GM23338 (cell line): ENCODE measurements around the gene TPD52L2. TPM values are rescaled to one million over a fixed set of nuclear protein-coding genes. Genes with fewer than 3 reads are reported as not detected.

Experiments used
- ATAC-seq: fragments of 200-7000 bp; cut with Tn5 transposase; 3 replicates; pipeline ENCODE4 v1.9.1; 2020
- DNase-seq: peaks from one replicate; pipeline ENCODE4 v3.0.0-alpha.2; 2015; ENCODE audit warnings: low spot score
- H2AFZ ChIP-seq: fragments of 200-600 bp; sonication (generic); 2 replicates; pipeline ENCODE4 v1.8.0; 2016; ENCODE audit warnings: antibody characterized with exemption, mild to moderate bottlenecking, moderate library complexity
- H3F3A ChIP-seq: fragments of 200-600 bp; sonication (generic); replicated peaks from 2 replicates; pipeline ENCODE4 v1.8.0; 2017; ENCODE audit warnings: antibody characterized with exemption, mixed run types, low read depth
- H3K27ac ChIP-seq: fragments of 200-600 bp; sonication (generic); 2 replicates; pipeline ENCODE4 v1.6.1; 2016; ENCODE audit warnings: low read depth
- H3K27me3 ChIP-seq: fragments of 200-600 bp; sonication (generic); 2 replicates; pipeline ENCODE4 v1.8.0; 2016; ENCODE audit warnings: mild to moderate bottlenecking, mixed run types, moderate library complexity; ENCODE audit not compliant: insufficient read depth
- H3K36me3 ChIP-seq: fragments of 200-600 bp; sonication (generic); 2 replicates; pipeline ENCODE4 v1.8.0; 2016; ENCODE audit warnings: mild to moderate bottlenecking; ENCODE audit not compliant: insufficient read depth
- H3K4me1 ChIP-seq: fragments of 200-600 bp; sonication (generic); 2 replicates; pipeline ENCODE4 v1.8.0; 2016; ENCODE audit warnings: mild to moderate bottlenecking, moderate library complexity; ENCODE audit not compliant: insufficient read depth
- H3K4me2 ChIP-seq: fragments of 200-600 bp; sonication (generic); 2 replicates; pipeline ENCODE4 v1.7.1; 2017; ENCODE audit warnings: mixed run types
- H3K4me3 ChIP-seq: fragments of 200-600 bp; sonication (generic); 2 replicates; pipeline ENCODE4 v1.6.1; 2016; ENCODE audit warnings: mixed run types
- H3K79me2 ChIP-seq: fragments of 200-600 bp; sonication (generic); replicated peaks from 2 replicates; pipeline ENCODE4 v1.8.0; 2017; ENCODE audit warnings: mild to moderate bottlenecking; ENCODE audit not compliant: insufficient read depth
- H3K9me2 ChIP-seq: fragments of 200-600 bp; sonication (generic); 2 replicates; pipeline ENCODE4 v1.8.0; 2017; ENCODE audit not compliant: insufficient read depth
- H4K20me1 ChIP-seq: fragments of 200-600 bp; sonication (generic); replicated peaks from 2 replicates; pipeline ENCODE4 v1.8.0; 2017; ENCODE audit warnings: mild to moderate bottlenecking; ENCODE audit not compliant: insufficient read depth
- H3K27ac Mint-ChIP-seq: 2 replicates; pipeline ENCODE4 v1.8.0; 2020; ENCODE audit warnings: inconsistent platforms, mild to moderate bottlenecking, moderate library complexity, mixed read lengths
- H3K27me3 Mint-ChIP-seq: 3 replicates; pipeline ENCODE4 v1.8.0; 2022; ENCODE audit warnings: low read depth, mild to moderate bottlenecking, moderate library complexity, mixed read lengths, inconsistent platforms; ENCODE audit not compliant: insufficient read depth, poor library complexity
- H3K36me3 Mint-ChIP-seq: 3 replicates; pipeline ENCODE4 v1.8.0; 2021; ENCODE audit warnings: low read depth, mild to moderate bottlenecking, inconsistent platforms, moderate library complexity, mixed read lengths
- H3K4me1 Mint-ChIP-seq: 3 replicates; pipeline ENCODE4 v1.8.0; 2020; ENCODE audit warnings: mild to moderate bottlenecking, inconsistent platforms, mixed read lengths
- H3K4me3 Mint-ChIP-seq: 3 replicates; pipeline ENCODE4 v1.8.0; 2021; ENCODE audit warnings: moderate library complexity, mild to moderate bottlenecking, inconsistent platforms, mixed read lengths
- H3K9me3 Mint-ChIP-seq: 3 replicates; pipeline ENCODE4 v1.8.0; 2020; ENCODE audit warnings: moderate library complexity, mild to moderate bottlenecking, inconsistent platforms, mixed read lengths
- CTCF ChIP-seq, 2 experiments: fragments of 200-600 bp in 1 of 2; sonication (generic) in 1 of 2; conservative IDR thresholded peaks; 2 replicates each; pipeline versions ENCODE4 v1.5.1 to v1.6.1; 2016 to 2017; ENCODE audit warnings: antibody characterized with exemption in 2 of 2, low read depth in 2 of 2, mild to moderate bottlenecking in 2 of 2, moderate library complexity in 1 of 2
- ETS1 ChIP-seq: IDR thresholded peaks from 2 replicates; pipeline ENCODE4 v1.6.1; 2016; ENCODE audit warnings: antibody characterized with exemption
- JUNB ChIP-seq: IDR thresholded peaks from one replicate; pipeline ENCODE4 v1.6.1; 2016; ENCODE audit warnings: antibody characterized with exemption; ENCODE audit not compliant: unreplicated experiment
- POLR2AphosphoS5 ChIP-seq: IDR thresholded peaks from 2 replicates; pipeline ENCODE4 v1.6.1; 2016; ENCODE audit warnings: antibody characterized with exemption, low read depth
- STAT1 ChIP-seq: IDR thresholded peaks from one replicate; pipeline ENCODE4 v1.6.1; 2016; ENCODE audit warnings: antibody characterized with exemption; ENCODE audit not compliant: unreplicated experiment
- ZNF114 ChIP-seq: fragments of 250-450 bp; sonication (Bioruptor Pico); IDR thresholded peaks from 2 replicates; pipeline ENCODE4 v1.5.0; 2020; ENCODE audit warnings: mild to moderate bottlenecking, moderate library complexity
- ZNF331 ChIP-seq: fragments of 250-450 bp; sonication (Bioruptor Pico); IDR thresholded peaks from 2 replicates; pipeline ENCODE4 v1.5.0; 2020; ENCODE audit warnings: low read depth, mild to moderate bottlenecking, moderate library complexity
- ZNF462 ChIP-seq: fragments of 250-450 bp; sonication (Bioruptor Pico); IDR thresholded peaks from 2 replicates; pipeline ENCODE4 v1.5.0; 2020; ENCODE audit warnings: mild to moderate bottlenecking, moderate library complexity
- polyA plus RNA-seq: library from polyadenylated mRNA; unstranded; fragments of >200 nt; fragmentation: Nextera tagmentation; extraction: Ambion mirVana; gene quantifications from 2 replicates; pipeline ENCODE4 v1.2.1, GENCODE V29; 2016
- total RNA-seq: library from RNA; depleted of rRNA; stranded (reverse); fragments of >200 nt; shearing (Covaris generic); gene quantifications from 2 replicates; pipeline ENCODE4 v1.2.3, GENCODE V29; 2014

TPD52L2 gene
- total and polyA plus RNA-seq, 2 experiments from 2014 or later, result 40.2 to 103 TPM

DNA sequence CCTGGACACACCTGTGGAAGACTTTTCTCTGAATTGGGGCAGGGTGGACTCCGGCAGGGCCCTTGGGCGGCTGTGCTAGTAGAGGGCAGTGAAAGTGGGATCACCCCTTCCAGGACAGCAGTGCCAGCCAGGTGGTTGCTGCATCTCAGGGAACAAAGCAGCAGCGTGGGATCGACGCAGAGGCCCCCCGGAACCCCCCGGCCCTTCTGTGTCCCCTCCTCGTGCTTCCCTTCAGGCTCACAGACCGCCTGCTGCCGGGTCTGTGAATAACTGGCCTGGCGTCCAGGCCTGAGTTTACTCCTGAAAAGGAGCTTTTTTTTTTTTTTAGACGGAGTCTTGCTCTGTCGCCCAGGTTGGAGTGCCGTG lies 21.0 kb downstream of the TPD52L2 start (continued):
- no peak for TF ChIP-seq ETS1

GRCh38 chr20:63886921-63887320 lies 21.9 kb downstream of the TPD52L2 start:
- H3K27ac Mint-ChIP-seq, result peak overlapping the region; percentile 77; the same call in 1 of the 2 replicates
- H3K9me3 Mint-ChIP-seq, result no peaks in the 10 kb centered on the region

More at GRCh38 chr20:63886921-63887320, 21.9 kb downstream of the TPD52L2 start:
- H3K36me3 ChIP-seq, result peaks cover 11% of the 10 kb centered on the region; the same call in 1 of the 2 replicates
- Mint-ChIP-seq H3K4me1 (no peaks in the 10 kb centered on the region; the same call in 2 of the 3 replicates), H3K4me3 (no peak overlapping the region; the same call in 2 of the 3 replicates), H3K27me3 (peaks cover 17% of the 10 kb centered on the region), H3K36me3 (peaks cover 59% of the 10 kb centered on the region)
- no peaks in the 10 kb centered on the region for H3K4me1 ChIP-seq
- no peak overlapping the region for H2AFZ ChIP-seq
- TF ChIP-seq JUNB, result no peak
- no peak for TF ChIP-seq POLR2AphosphoS5
- TF ChIP-seq ZNF462 (CRISPR knock-in tag), result no peak
- no peak for TF ChIP-seq ZNF114 (CRISPR knock-in tag)
- no peak for TF ChIP-seq CTCF (conservative IDR thresholded peaks at IDR 0.05; ENCODE audit: low read depth in 2 of 2)
- TF ChIP-seq STAT1, result no peak
- no peak for TF ChIP-seq ZNF331 (CRISPR knock-in tag)
- no peak overlapping the region; the same call in 1 of the 2 replicates for H3K27ac ChIP-seq
- no peak overlapping the region for H3K4me3 ChIP-seq
- no peak overlapping the region for H3K4me2 ChIP-seq
- H4K20me1 ChIP-seq, result peaks cover 11% of the 10 kb centered on the region; the same call in 1 of the 2 replicates
- peaks cover 14% of the 10 kb centered on the region; the same call in 1 of the 2 replicates for H3F3A ChIP-seq
- H3K9me2 ChIP-seq, result no peaks in the 10 kb centered on the region
- peaks cover 8% of the 10 kb centered on the region; the same call in 1 of the 2 replicates for H3K79me2 ChIP-seq
- no peak for DNase-seq
- no peak for ATAC-seq
- H3K27me3 ChIP-seq, result no peaks in the 10 kb centered on the region
